ENCODE results near the gene CFAP100.

Gene CFAP100

GRCh38 chr3:126373682-126374601, 20.8 kb upstream of the CFAP100 start:
- Histone ChIP-seq H3K27ac (ENCODE audit: low read depth, low read length) (peak overlapping the region; percentile 80), H3K9ac (ENCODE audit: low read length in 5 of 5) (peak overlapping the region in 1 of 5 donors; percentile 5), H3K4me1 (ENCODE audit: control insufficient read depth in 5 of 5, insufficient read depth in 5 of 5, low read length in 5 of 5) (peaks cover 7 to 51% (median 46%) of the 10 kb centered on the region in 5 donors), H3K36me3 (ENCODE audit: control insufficient read depth in 5 of 5, insufficient read depth in 5 of 5, low read length in 5 of 5) (no peaks in the 10 kb centered on the region), H3K27me3 (ENCODE audit: control insufficient read depth in 5 of 5, insufficient read depth in 4 of 5, low read length in 5 of 5) (no peaks in the 10 kb centered on the region), H3K4me3 (ENCODE audit: low read depth in 1 of 5, low read length in 5 of 5) (peak overlapping the region in 1 of 5 donors; percentile 16), H3K9me3 (ENCODE audit: control insufficient read depth in 5 of 5, low read length in 5 of 5) (no peaks in the 10 kb centered on the region)

DNA sequence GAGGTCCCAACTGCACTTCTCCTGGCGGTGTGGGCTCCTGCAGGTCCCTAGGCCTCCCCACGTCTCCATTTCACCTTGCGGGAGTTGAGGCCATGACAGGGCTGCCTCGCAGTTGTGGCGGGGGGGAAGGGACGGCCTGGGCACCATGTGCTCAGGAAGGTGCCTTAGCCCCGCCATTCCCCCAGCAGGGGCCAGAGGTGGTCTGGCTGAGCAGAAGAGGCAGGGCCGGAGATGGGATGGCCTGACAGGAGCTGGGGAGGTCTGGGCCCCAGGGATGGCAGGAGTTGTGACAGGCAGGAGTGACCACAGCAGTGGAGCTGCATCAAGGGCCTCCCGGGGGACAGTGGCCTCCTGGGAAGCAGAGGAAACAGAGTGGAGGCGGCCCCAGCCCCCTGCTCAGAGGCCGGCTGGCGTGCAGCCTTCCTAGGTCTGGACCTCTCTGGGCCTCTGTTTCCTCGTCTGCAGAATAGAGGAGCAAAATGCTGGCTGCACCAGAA, 18.8 kb upstream of the CFAP100 start:
- Histone ChIP-seq H3K27ac (ENCODE audit: low read depth, low read length) (peak overlapping the region; percentile 80), H3K4me1 (ENCODE audit: control insufficient read depth in 5 of 5, insufficient read depth in 5 of 5, low read length in 5 of 5) (peaks cover 7 to 51% (median 46%) of the 10 kb centered on the region in 5 donors), H3K9ac (ENCODE audit: low read length in 5 of 5) (no peak overlapping the region), H3K36me3 (ENCODE audit: control insufficient read depth in 5 of 5, insufficient read depth in 5 of 5, low read length in 5 of 5) (no peaks in the 10 kb centered on the region), H3K27me3 (ENCODE audit: control insufficient read depth in 5 of 5, insufficient read depth in 4 of 5, low read length in 5 of 5) (peaks cover 0 to 3% (median 0%) of the 10 kb centered on the region in 5 donors), H3K9me3 (ENCODE audit: control insufficient read depth in 5 of 5, low read length in 5 of 5) (no peaks in the 10 kb centered on the region), H3K4me3 (ENCODE audit: low read depth in 1 of 5, low read length in 5 of 5) (no peak overlapping the region)

GRCh38 chr3:126376444-126376843, 18.3 kb upstream of the CFAP100 start:
- H3K27me3 ChIP-seq (ENCODE audit: control insufficient read depth in 5 of 5, insufficient read depth in 4 of 5, low read length in 5 of 5), result peaks cover 0 to 3% (median 0%) of the 10 kb centered on the region in 5 donors
- peak overlapping the region; percentile 30 for H3K27ac ChIP-seq (ENCODE audit: low read depth, low read length)
- no peak overlapping the region for H3K9ac ChIP-seq (ENCODE audit: low read length in 5 of 5)
- peaks cover 7 to 51% (median 46%) of the 10 kb centered on the region in 5 donors for H3K4me1 ChIP-seq (ENCODE audit: control insufficient read depth in 5 of 5, insufficient read depth in 5 of 5, low read length in 5 of 5)
- no peaks in the 10 kb centered on the region for H3K36me3 ChIP-seq (ENCODE audit: control insufficient read depth in 5 of 5, insufficient read depth in 5 of 5, low read length in 5 of 5)
- H3K9me3 ChIP-seq (ENCODE audit: control insufficient read depth in 5 of 5, low read length in 5 of 5), result no peaks in the 10 kb centered on the region
- H3K4me3 ChIP-seq (ENCODE audit: low read depth in 1 of 5, low read length in 5 of 5), result no peak overlapping the region

DNA sequence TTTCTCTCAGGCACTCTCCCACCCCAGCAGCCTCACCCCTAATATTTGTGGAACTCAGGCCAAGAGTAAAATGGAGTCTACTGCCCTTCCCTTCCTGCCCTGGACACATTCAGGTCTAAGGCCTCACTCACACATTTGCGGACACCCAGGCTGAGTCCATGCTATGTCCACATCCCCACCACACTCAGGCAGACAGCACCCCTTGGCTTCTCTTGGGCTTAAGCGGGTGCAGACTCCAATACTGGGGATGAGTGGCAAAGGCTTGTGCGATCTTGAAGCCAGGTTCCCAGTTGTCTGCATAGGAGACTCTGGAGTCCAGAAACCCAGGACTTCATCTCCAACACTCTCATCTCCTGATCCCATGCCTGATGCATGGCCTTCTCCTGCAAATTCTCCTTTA, 17.5 kb upstream of the CFAP100 start:
- Histone ChIP-seq H3K4me3 (ENCODE audit: low read depth in 1 of 5, low read length in 5 of 5) (no peak overlapping the region), H3K27me3 (ENCODE audit: control insufficient read depth in 5 of 5, insufficient read depth in 4 of 5, low read length in 5 of 5) (peaks cover 0 to 3% (median 0%) of the 10 kb centered on the region in 5 donors), H3K9me3 (ENCODE audit: control insufficient read depth in 5 of 5, low read length in 5 of 5) (no peaks in the 10 kb centered on the region), H3K27ac (ENCODE audit: low read depth, low read length) (no peak overlapping the region), H3K36me3 (ENCODE audit: control insufficient read depth in 5 of 5, insufficient read depth in 5 of 5, low read length in 5 of 5) (no peaks in the 10 kb centered on the region), H3K9ac (ENCODE audit: low read length in 5 of 5) (no peak overlapping the region), H3K4me1 (ENCODE audit: control insufficient read depth in 5 of 5, insufficient read depth in 5 of 5, low read length in 5 of 5) (peaks cover 7 to 55% (median 46%) of the 10 kb centered on the region in 5 donors)

DNA sequence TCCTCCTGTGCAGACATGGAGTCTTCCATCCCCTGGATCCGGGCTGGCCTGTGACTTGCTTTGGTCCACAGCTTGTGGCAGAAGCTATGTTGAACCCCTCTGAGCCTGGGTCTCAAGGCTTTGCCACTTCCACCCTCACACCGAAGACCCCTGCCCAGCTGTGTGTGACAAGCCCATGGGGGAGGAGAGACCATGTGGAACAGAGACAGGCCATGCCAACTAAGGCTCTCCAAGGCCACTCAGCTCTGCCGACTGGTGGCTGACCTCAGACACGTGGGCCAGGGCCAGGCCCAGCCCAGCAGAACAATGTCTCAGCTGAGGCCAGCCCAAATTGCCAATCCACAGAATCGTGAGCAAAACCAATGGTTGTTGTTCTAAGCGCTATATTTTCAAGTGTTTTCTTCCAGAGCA, 16.4 kb upstream of the CFAP100 start:
- Histone ChIP-seq H3K27ac (ENCODE audit: low read depth, low read length) (no peak overlapping the region), H3K9me3 (ENCODE audit: control insufficient read depth in 5 of 5, low read length in 5 of 5) (no peaks in the 10 kb centered on the region), H3K27me3 (ENCODE audit: control insufficient read depth in 5 of 5, insufficient read depth in 4 of 5, low read length in 5 of 5) (peaks cover 0 to 3% (median 0%) of the 10 kb centered on the region in 5 donors), H3K4me3 (ENCODE audit: low read depth in 1 of 5, low read length in 5 of 5) (no peak overlapping the region), H3K4me1 (ENCODE audit: control insufficient read depth in 5 of 5, insufficient read depth in 5 of 5, low read length in 5 of 5) (peaks cover 7 to 44% (median 36%) of the 10 kb centered on the region in 5 donors), H3K9ac (ENCODE audit: low read length in 5 of 5) (no peak overlapping the region), H3K36me3 (ENCODE audit: control insufficient read depth in 5 of 5, insufficient read depth in 5 of 5, low read length in 5 of 5) (no peaks in the 10 kb centered on the region)

GRCh38 chr3:126380011-126380768, 14.5 kb upstream of the CFAP100 start:
- Histone ChIP-seq H3K4me3 (ENCODE audit: low read depth in 1 of 5, low read length in 5 of 5) (no peak overlapping the region), H3K27ac (ENCODE audit: low read depth, low read length) (no peak overlapping the region)

GRCh38 chr3:126381966-126382365, 12.7 kb upstream of the CFAP100 start:
- no peaks in the 10 kb centered on the region for H3K36me3 ChIP-seq (ENCODE audit: control insufficient read depth in 5 of 5, insufficient read depth in 5 of 5, low read length in 5 of 5)
- H3K4me1 ChIP-seq (ENCODE audit: control insufficient read depth in 5 of 5, insufficient read depth in 5 of 5, low read length in 5 of 5), result peaks cover 0 to 18% (median 3%) of the 10 kb centered on the region in 5 donors
- no peak overlapping the region for H3K4me3 ChIP-seq (ENCODE audit: low read depth in 1 of 5, low read length in 5 of 5)
- H3K9me3 ChIP-seq (ENCODE audit: control insufficient read depth in 5 of 5, low read length in 5 of 5), result no peaks in the 10 kb centered on the region
- peaks cover 0 to 3% (median 0%) of the 10 kb centered on the region in 5 donors for H3K27me3 ChIP-seq (ENCODE audit: control insufficient read depth in 5 of 5, insufficient read depth in 4 of 5, low read length in 5 of 5)
- H3K27ac ChIP-seq (ENCODE audit: low read depth, low read length), result no peak overlapping the region
- H3K9ac ChIP-seq (ENCODE audit: low read length in 5 of 5), result no peak overlapping the region

More at GRCh38 chr3:126380011-126380768, 14.5 kb upstream of the CFAP100 start:
- H3K9me3 ChIP-seq (ENCODE audit: control insufficient read depth in 5 of 5, low read length in 5 of 5), result no peaks in the 10 kb centered on the region
- H3K36me3 ChIP-seq (ENCODE audit: control insufficient read depth in 5 of 5, insufficient read depth in 5 of 5, low read length in 5 of 5), result no peaks in the 10 kb centered on the region
- H3K9ac ChIP-seq (ENCODE audit: low read length in 5 of 5), result no peak overlapping the region
- H3K27me3 ChIP-seq (ENCODE audit: control insufficient read depth in 5 of 5, insufficient read depth in 4 of 5, low read length in 5 of 5), result peaks cover 0 to 3% (median 0%) of the 10 kb centered on the region in 5 donors
- peaks cover 0 to 25% (median 18%) of the 10 kb centered on the region in 5 donors for H3K4me1 ChIP-seq (ENCODE audit: control insufficient read depth in 5 of 5, insufficient read depth in 5 of 5, low read length in 5 of 5)

DNA sequence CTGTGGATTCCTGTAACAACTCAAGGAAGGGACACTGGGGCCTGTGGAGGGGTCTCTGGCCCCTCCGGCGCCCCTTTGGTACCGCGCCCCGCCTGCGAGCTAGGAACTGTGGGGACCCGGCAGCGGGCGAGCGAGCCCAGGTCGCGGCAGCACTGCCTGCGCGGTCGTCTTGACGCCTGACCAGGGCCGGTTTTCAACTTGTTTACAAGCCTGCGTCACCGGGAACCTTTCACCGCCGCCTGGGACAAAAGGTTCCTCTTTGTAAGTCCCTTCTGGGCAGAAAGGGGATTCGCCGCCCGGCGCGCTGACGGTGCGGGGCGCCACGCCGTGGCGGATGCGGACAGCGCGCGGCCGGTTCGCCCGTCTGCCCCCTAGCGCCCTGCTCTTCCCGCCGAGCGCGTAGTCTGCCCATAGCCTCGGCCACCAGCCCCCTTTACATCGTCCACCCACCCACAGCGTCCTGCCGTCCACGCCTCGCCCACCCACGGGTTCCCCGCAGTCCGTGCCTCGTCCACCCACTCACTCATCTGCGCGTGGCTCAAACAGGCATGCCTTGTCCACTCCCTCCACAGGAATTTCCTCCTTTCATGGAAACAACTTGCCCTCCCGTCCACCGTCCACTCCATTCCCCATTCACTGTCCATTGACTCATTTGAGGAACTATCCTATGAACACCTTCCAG, 5.5 kb upstream of the CFAP100 start:
- peak overlapping the region; percentile 83 for H3K27ac ChIP-seq (ENCODE audit: low read depth, low read length)
- H3K27me3 ChIP-seq (ENCODE audit: control insufficient read depth in 5 of 5, insufficient read depth in 4 of 5, low read length in 5 of 5), result peaks cover 0 to 4% (median 0%) of the 10 kb centered on the region in 5 donors
- H3K9ac ChIP-seq (ENCODE audit: low read length in 5 of 5), result peak overlapping the region in 4 of 5 donors; percentile 35 to 68 (median 52)
- H3K9me3 ChIP-seq (ENCODE audit: control insufficient read depth in 5 of 5, low read length in 5 of 5), result no peaks in the 10 kb centered on the region
- peaks cover 2 to 23% (median 17%) of the 10 kb centered on the region in 5 donors for H3K4me1 ChIP-seq (ENCODE audit: control insufficient read depth in 5 of 5, insufficient read depth in 5 of 5, low read length in 5 of 5)
- H3K36me3 ChIP-seq (ENCODE audit: control insufficient read depth in 5 of 5, insufficient read depth in 5 of 5, low read length in 5 of 5), result no peaks in the 10 kb centered on the region
- H3K4me3 ChIP-seq (ENCODE audit: low read depth in 1 of 5, low read length in 5 of 5), result peak overlapping the region in 4 of 5 donors; percentile 25 to 60 (median 52)

DNA sequence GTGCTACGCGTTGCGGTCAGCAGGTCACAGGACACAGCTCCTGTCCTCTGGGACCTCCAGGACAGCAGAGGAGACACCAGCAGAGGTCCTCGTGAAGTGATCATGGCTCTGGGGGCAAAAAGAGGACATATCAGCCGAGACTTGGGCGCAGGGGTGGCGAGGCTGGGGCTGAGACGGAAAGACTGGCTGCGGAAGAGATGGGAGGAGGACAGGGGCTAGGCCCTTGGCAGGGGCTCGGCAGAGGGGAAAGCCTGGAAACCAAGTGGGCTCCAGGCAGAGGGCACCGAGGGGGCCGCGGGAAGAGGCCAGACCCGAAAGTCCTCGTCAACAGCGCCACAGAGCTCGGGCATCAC, 4.9 kb upstream of the CFAP100 start:
- no peaks in the 10 kb centered on the region for H3K36me3 ChIP-seq (ENCODE audit: control insufficient read depth in 5 of 5, insufficient read depth in 5 of 5, low read length in 5 of 5)
- no peak overlapping the region for H3K27ac ChIP-seq (ENCODE audit: low read depth, low read length)
- H3K9ac ChIP-seq (ENCODE audit: low read length in 5 of 5), result no peak overlapping the region
- H3K4me3 ChIP-seq (ENCODE audit: low read depth in 1 of 5, low read length in 5 of 5), result peak overlapping the region in 4 of 5 donors; percentile 24 to 60 (median 50)
- H3K4me1 ChIP-seq (ENCODE audit: control insufficient read depth in 5 of 5, insufficient read depth in 5 of 5, low read length in 5 of 5), result peaks cover 2 to 26% (median 21%) of the 10 kb centered on the region in 5 donors
- no peaks in the 10 kb centered on the region for H3K9me3 ChIP-seq (ENCODE audit: control insufficient read depth in 5 of 5, low read length in 5 of 5)
- peaks cover 0 to 5% (median 0%) of the 10 kb centered on the region in 5 donors for H3K27me3 ChIP-seq (ENCODE audit: control insufficient read depth in 5 of 5, insufficient read depth in 4 of 5, low read length in 5 of 5)
